Measurements from ENCODE around the gene GPC6. TPM values are rescaled to one million over a fixed set of nuclear protein-coding genes. Genes with fewer than 3 reads are reported as not detected.

Gene GPC6
- total RNA-seq, 1 donor from 2014 or later: 13.8 TPM

GRCh38 chr13:93550236-93550635, 323.6 kb downstream of the GPC6 start:
- H3K36me3 ChIP-seq: no peaks in the 10 kb centered on the region
- H3K9me3 ChIP-seq: no peaks in the 10 kb centered on the region
- H3K4me3 ChIP-seq: no peak overlapping the region
- TF ChIP-seq POLR2A (IDR thresholded peaks at IDR 0.05) (no peak), POLR2AphosphoS5 (IDR thresholded peaks at IDR 0.05; ENCODE audit: insufficient read depth in 1 of 2, low read depth in 1 of 2) (no peak)
- H3K4me1 ChIP-seq: no peaks in the 10 kb centered on the region
- intact Hi-C loops (cut with DNase I): no loop called here
- no peak for DNase-seq (ENCODE audit: extremely low spot score in 2 of 2)
- no peaks in the 10 kb centered on the region for H3K27me3 ChIP-seq
- H3K27ac ChIP-seq: no peak overlapping the region

- Histone ChIP-seq H3K4me1 (no peaks in the 10 kb centered on the region), H3K27ac (no peak overlapping the region), H3K4me3 (no peak overlapping the region), H3K27me3 (no peaks in the 10 kb centered on the region), H3K9me3 (no peaks in the 10 kb centered on the region), H3K36me3 (no peaks in the 10 kb centered on the region)
- DNase-seq (ENCODE audit: extremely low spot score in 2 of 2): no peak
- TF ChIP-seq POLR2A (IDR thresholded peaks at IDR 0.05): no peak
- TF ChIP-seq, protein P1, sequence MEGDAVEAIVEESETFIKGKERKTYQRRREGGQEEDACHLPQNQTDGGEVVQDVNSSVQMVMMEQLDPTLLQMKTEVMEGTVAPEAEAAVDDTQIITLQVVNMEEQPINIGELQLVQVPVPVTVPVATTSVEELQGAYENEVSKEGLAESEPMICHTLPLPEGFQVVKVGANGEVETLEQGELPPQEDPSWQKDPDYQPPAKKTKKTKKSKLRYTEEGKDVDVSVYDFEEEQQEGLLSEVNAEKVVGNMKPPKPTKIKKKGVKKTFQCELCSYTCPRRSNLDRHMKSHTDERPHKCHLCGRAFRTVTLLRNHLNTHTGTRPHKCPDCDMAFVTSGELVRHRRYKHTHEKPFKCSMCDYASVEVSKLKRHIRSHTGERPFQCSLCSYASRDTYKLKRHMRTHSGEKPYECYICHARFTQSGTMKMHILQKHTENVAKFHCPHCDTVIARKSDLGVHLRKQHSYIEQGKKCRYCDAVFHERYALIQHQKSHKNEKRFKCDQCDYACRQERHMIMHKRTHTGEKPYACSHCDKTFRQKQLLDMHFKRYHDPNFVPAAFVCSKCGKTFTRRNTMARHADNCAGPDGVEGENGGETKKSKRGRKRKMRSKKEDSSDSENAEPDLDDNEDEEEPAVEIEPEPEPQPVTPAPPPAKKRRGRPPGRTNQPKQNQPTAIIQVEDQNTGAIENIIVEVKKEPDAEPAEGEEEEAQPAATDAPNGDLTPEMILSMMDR (IDR thresholded peaks at IDR 0.05): no peak
- no peak for TF ChIP-seq POLR2AphosphoS5 (IDR thresholded peaks at IDR 0.05; ENCODE audit: insufficient read depth in 1 of 2, low read depth in 1 of 2)
- intact Hi-C loops (cut with DNase I): no loop called here
Measured at GRCh38 chr13:93552596-93552995, 326.0 kb downstream of the GPC6 start.

DNA sequence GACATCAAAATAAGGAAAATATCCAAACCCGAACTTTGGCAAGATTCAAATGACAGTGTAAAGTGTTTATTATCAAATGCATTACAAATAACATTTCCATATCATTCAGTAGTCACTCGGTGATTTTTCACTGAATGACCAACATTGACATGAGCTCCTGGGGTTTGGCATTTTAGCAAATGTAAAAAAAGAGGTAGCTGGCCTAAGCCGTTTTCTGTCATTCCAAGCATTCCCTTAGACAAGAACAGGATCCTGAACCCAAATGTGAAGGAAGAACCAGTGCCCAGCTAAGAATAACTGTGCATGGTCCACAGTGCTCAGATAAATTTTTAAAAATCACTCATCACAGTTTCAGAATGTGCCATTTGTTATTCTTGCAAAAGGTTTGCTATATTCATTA, 327.9 kb downstream of the GPC6 start:
- no peak for DNase-seq (ENCODE audit: extremely low spot score in 2 of 2)
- TF ChIP-seq, protein P1 (IDR thresholded peaks at IDR 0.05): no peak
- TF ChIP-seq POLR2A (IDR thresholded peaks at IDR 0.05) (no peak), POLR2AphosphoS5 (IDR thresholded peaks at IDR 0.05; ENCODE audit: insufficient read depth in 1 of 2, low read depth in 1 of 2) (no peak)
- Histone ChIP-seq H3K4me1 (no peaks in the 10 kb centered on the region), H3K9me3 (no peaks in the 10 kb centered on the region), H3K4me3 (no peak overlapping the region), H3K27ac (no peak overlapping the region), H3K36me3 (no peaks in the 10 kb centered on the region), H3K27me3 (no peaks in the 10 kb centered on the region)
- intact Hi-C loops (cut with DNase I): no loop called here

- intact Hi-C loops (cut with DNase I): no loop called here
- no peak for DNase-seq (ENCODE audit: extremely low spot score in 2 of 2)
- no peak overlapping the region for H3K27ac ChIP-seq
- TF ChIP-seq POLR2A (IDR thresholded peaks at IDR 0.05): no peak
- TF ChIP-seq, protein P1 (IDR thresholded peaks at IDR 0.05): no peak
- TF ChIP-seq POLR2AphosphoS5 (IDR thresholded peaks at IDR 0.05; ENCODE audit: insufficient read depth in 1 of 2, low read depth in 1 of 2): no peak
- H3K4me3 ChIP-seq: no peak overlapping the region
- no peaks in the 10 kb centered on the region for H3K9me3 ChIP-seq
- H3K4me1 ChIP-seq: no peaks in the 10 kb centered on the region
- H3K36me3 ChIP-seq: no peaks in the 10 kb centered on the region
- no peaks in the 10 kb centered on the region for H3K27me3 ChIP-seq
Measured at GRCh38 chr13:93558637-93559036, 332.0 kb downstream of the GPC6 start.

- no peaks in the 10 kb centered on the region for H3K36me3 ChIP-seq
- no peak for DNase-seq (ENCODE audit: extremely low spot score in 2 of 2)
- intact Hi-C loops (cut with DNase I): no loop called here
- no peaks in the 10 kb centered on the region for H3K4me1 ChIP-seq
- no peak overlapping the region for H3K27ac ChIP-seq
- no peaks in the 10 kb centered on the region for H3K27me3 ChIP-seq
- H3K4me3 ChIP-seq: no peak overlapping the region
- TF ChIP-seq, protein P1 (IDR thresholded peaks at IDR 0.05): no peak
- TF ChIP-seq POLR2A (IDR thresholded peaks at IDR 0.05) (no peak), POLR2AphosphoS5 (IDR thresholded peaks at IDR 0.05; ENCODE audit: insufficient read depth in 1 of 2, low read depth in 1 of 2) (no peak)
- no peaks in the 10 kb centered on the region for H3K9me3 ChIP-seq
Measured at GRCh38 chr13:93559718-93560117, 333.1 kb downstream of the GPC6 start.

All from vagina (tissue), 2 donors.